ENCODE measurements around the gene MAGI2. TPM values are rescaled to one million over a fixed set of nuclear protein-coding genes. Genes with fewer than 3 reads are reported as not detected.

MAGI2 gene
- polyA plus RNA-seq, 1 experiment, result 0.81 TPM

- no peak for TF ChIP-seq CTCF (IDR thresholded peaks at IDR 0.05; ENCODE audit: insufficient read depth, low read depth, low read length)
- Histone ChIP-seq H3K27me3 (ENCODE audit: control insufficient read depth, insufficient read depth, low read length) (no peaks in the 10 kb centered on the region), H3K36me3 (ENCODE audit: control insufficient read depth, insufficient read depth, low read length) (no peaks in the 10 kb centered on the region), H3K4me3 (ENCODE audit: low read depth, low read length) (no peak overlapping the region)
- CTCF ChIA-PET, result no interaction called here
- no peak for DNase-seq (ENCODE audit: low read depth)
- POLR2A ChIA-PET, result no interaction called here
Observed at GRCh38 chr7:78904983-78905382, 548.5 kb downstream of the MAGI2 start.

GRCh38 chr7:78901566-78901965 lies 551.9 kb downstream of the MAGI2 start:
- DNase-seq (ENCODE audit: low read depth), result no peak
- no peaks in the 10 kb centered on the region for H3K36me3 ChIP-seq (ENCODE audit: control insufficient read depth, insufficient read depth, low read length)
- ChIA-PET CTCF (interaction anchor here (0.6 kb wide), 1 partner anchor 765 kb away, joined by 4 read pairs; no protein-coding TSS in a partner anchor), POLR2A (no interaction called here)
- H3K4me3 ChIP-seq (ENCODE audit: low read depth, low read length), result no peak overlapping the region
- H3K27me3 ChIP-seq (ENCODE audit: control insufficient read depth, insufficient read depth, low read length), result no peaks in the 10 kb centered on the region
- TF ChIP-seq CTCF (IDR thresholded peaks at IDR 0.05; ENCODE audit: insufficient read depth, low read depth, low read length), result no peak

GRCh38 chr7:78900806-78901205 lies 552.7 kb downstream of the MAGI2 start:
- Histone ChIP-seq H3K36me3 (ENCODE audit: control insufficient read depth, insufficient read depth, low read length) (no peaks in the 10 kb centered on the region), H3K27me3 (ENCODE audit: control insufficient read depth, insufficient read depth, low read length) (no peaks in the 10 kb centered on the region), H3K4me3 (ENCODE audit: low read depth, low read length) (no peak overlapping the region)
- CTCF ChIA-PET, result interaction anchor here (0.6 to 1.2 kb wide), 3 partner anchors 14 to 766 kb away, joined by 3 to 4 read pairs (median 3); no protein-coding TSS in a partner anchor
- no peak for DNase-seq (ENCODE audit: low read depth)
- POLR2A ChIA-PET, result no interaction called here
- no peak for TF ChIP-seq CTCF (IDR thresholded peaks at IDR 0.05; ENCODE audit: insufficient read depth, low read depth, low read length)

GRCh38 chr7:78895393-78895792 lies 558.1 kb downstream of the MAGI2 start:
- POLR2A ChIA-PET, result no interaction called here
- no peak for TF ChIP-seq CTCF (IDR thresholded peaks at IDR 0.05; ENCODE audit: insufficient read depth, low read depth, low read length)
- DNase-seq (ENCODE audit: low read depth), result no peak
- CTCF ChIA-PET, result no interaction called here
- no peak overlapping the region for H3K4me3 ChIP-seq (ENCODE audit: low read depth, low read length)
- H3K27me3 ChIP-seq (ENCODE audit: control insufficient read depth, insufficient read depth, low read length), result no peaks in the 10 kb centered on the region
- H3K36me3 ChIP-seq (ENCODE audit: control insufficient read depth, insufficient read depth, low read length), result no peaks in the 10 kb centered on the region

GRCh38 chr7:78879206-78879605 lies 574.3 kb downstream of the MAGI2 start:
- no peaks in the 10 kb centered on the region for H3K27me3 ChIP-seq (ENCODE audit: control insufficient read depth, insufficient read depth, low read length)
- H3K4me3 ChIP-seq (ENCODE audit: low read depth, low read length), result no peak overlapping the region
- no peak for TF ChIP-seq CTCF (IDR thresholded peaks at IDR 0.05; ENCODE audit: insufficient read depth, low read depth, low read length)
- ChIA-PET CTCF (no interaction called here), POLR2A (no interaction called here)
- no peak for DNase-seq (ENCODE audit: low read depth)
- no peaks in the 10 kb centered on the region for H3K36me3 ChIP-seq (ENCODE audit: control insufficient read depth, insufficient read depth, low read length)

All from BJ (cell line).